ENCODE results near the gene MAGI2.

Gene MAGI2

DNA sequence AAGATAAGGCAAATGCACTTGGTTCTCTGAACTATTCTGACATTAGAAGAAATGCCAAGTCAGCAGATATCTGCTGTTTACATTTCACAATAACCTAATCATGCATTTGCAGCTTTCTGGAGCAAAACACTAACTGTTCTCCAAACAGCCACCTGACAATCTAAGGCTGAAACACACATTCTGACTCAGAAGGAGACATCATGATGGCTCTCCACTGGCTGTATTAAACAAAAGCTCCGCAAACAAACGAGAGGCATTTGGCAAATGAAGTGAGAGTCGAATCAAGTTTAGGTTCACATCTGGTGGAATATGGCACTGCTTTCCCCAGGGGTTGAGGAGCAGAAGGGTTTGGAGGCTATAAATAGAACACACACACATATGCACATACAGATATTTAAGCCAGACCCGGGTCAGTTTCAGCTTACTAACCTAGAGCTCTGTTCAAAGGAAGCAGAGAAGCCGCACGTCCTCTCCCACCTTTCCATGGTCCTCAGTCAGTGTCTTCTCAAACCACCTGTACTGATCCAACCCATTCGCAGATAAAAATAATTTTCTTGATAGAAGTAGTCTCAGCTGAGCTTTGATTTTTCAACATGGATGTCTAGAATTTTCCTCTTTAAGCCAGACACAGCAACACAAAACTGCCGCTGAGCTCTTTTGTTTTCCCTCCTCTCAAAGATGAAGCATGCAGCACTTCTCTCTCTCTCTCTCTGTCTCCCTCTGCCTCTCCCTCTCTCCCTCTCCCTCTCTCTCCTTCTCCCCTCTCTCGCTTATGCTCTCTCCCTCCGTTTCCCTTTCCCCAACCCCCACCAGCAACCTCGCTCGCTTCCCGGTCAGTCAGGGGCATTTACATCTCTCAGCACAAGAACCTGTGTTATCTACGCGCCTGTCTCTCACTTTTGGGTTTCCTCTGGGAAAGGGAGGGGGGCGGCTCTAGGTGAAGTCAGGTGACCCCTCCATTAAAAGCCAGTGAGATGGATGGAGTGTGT lies 682.8 kb downstream of the MAGI2 start:
- peak; percentile 39 for DNase-seq

DNA sequence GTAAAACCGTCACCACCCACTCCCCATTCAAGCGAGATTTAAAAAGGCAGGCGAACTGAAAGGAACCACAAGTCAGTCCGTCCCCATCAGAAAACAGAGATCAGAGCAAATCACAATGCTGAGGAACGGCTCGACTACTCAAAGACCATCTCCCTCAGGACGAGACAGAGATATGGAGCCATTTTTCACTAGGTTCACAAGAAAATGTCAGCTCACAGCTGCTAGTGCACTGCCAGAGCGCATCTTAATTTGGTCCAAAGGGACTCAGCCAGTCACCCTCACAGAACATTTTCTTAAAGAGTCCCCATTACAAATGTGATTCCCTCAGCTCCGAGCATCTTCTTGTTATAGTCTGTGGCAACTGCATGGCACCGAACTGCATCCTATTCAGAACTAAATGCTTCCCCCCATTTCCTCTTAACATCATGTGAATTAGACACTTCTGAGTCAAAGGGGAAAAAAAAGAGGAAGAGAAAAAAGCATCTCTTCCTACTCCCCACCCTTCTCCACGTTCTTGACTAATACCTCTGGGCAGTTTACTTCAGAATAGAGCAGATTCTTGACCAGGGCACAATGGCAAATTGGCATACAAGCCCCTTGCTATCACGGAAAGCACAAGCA lies 683.9 kb downstream of the MAGI2 start:
- no peak for DNase-seq

DNA sequence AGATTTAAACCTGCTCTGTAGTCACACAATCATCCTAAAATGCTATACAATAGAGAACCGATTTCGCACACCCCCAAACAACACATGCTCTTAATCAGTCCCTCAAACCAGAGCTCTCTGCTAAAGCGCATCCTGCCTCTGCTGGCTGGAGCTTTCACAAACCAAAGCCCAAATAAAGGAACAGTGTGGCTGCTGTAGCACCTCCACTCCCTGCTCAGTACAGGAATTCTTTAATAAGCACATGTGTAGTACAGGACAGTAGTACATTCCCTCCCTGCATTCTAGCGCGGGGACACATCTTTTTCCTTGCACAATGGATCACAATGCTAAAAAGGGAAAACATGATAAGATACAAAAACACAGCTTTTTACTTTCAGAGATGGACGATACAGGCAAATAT lies 684.6 kb downstream of the MAGI2 start:
- DNase-seq: no peak

DNA sequence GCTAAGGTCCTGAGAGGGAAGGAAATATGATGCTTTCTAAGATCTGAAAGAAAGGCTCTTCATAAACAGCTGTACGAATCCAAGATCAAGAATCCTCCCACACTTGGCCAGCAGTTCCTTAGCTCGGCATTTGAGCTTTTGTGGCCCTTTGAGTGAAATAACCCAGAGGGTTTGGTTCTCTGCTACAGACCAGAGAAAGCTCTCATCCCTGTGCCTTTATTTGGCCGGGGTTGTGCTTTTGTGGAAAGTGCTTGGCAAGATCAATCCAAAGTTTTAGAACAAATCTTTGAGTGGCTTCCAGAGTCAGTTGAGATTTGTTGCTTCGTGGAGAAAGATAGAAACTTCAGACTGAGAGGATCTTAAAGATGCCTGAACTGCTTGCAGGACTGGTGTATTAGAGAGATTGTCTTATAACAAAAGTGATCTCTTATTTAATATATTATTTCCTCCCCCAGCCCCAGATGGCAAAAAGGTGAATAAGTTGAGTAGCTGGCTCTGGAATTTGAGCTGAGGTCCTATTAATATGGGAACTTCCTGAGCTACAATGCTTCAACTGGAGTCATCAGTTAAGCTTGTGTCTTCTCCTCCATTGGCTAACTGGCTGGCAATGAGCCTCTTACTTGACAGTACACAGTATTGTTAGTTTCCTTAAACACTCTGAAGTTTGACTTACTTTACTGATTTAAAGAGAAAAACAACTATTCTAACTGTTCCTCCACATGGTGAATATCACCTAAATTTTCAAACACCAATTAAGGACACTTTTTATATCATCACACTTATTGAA lies 687.3 kb downstream of the MAGI2 start:
- DNase-seq: no peak

DNA sequence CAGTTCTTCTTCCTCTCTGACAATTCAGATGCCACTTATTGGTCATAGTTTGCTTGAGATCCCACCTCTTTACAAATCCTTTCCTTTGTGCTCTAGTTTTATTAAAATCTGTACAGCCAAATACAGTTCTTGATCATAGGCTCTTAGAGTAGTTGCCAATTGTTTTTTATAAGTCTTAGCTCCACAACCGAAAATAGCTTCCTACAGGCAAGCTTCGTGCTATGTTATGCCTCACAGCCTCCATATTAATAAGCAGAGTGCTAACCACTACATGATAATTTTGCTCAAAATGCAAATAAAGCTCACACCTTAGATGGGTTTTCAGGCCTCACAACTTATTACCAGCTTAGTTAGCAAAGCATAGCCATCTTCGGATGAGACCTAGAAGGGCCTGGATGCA lies 688.9 kb downstream of the MAGI2 start:
- no peak for DNase-seq

DNA sequence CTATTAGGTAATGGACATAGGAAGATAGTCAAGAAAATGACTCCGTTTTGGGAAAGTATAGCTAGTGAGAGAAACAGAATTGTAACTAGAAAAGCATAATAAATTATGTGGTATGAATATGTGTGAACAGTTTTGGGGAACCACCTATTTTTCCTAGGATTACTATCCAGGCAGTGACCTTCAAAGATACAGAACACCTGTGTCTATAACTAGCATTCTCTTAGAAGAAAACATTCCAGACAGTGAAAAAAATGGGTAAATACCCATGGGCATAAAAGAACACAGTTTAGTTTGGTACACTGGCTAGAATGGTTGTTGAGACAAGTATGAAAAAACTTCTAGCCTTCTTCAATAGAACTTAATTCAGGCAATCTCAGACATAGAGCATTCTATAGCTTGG lies 690.8 kb downstream of the MAGI2 start:
- DNase-seq: no peak

DNA sequence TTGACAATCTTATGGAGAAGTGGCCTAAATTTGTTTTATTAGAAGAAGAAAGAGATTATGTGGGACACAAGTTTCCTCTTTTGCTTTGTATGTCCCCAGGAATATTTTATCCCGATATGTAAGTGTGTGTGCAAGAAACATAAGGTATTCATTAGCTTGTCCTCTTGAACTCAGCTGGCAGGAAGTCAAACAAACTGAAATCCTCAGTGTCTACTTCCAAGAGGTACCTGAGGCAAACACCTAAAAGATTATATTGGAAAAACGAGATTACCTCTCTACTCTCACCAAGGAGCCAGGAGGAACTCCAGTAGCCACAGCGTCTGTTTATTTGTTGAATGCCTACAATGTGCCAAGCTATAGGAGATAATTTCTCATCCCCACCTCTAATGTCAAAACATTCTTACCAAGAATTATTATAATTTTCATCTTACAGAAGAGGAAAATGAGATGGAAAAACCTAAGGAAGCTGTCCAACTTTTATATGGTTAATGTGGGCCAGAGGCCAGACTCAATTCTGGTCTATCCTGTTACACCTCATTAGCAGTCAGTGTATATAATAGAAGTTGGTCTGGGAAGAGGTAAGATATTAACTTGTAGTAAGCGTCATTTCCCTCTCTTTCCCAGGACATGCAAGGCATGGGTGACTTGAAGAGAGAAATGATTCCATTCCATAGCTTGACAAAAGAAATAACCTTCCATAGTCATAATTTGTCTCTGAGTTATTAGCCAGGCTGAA lies 692.7 kb downstream of the MAGI2 start:
- no peak for DNase-seq

DNA sequence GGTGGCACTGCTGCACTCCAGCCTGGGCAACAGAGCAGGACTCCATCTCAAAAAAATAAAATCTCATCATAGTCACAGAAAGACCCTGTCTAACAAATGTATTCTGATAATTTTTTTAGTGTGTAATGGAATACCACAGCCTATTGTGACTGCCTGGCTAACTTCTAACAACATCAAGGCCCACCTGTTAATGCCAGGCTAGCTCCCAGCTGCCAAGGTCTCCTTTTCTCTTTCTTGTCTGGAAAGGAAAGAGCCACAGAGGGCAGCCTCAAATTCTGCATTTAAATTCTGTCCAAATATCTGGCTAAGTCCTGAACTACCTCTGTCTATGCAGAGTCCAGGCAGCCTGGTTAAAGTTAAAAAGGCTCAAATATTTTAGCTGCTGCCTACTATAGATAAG lies 700.9 kb downstream of the MAGI2 start:
- no peak for DNase-seq

DNA sequence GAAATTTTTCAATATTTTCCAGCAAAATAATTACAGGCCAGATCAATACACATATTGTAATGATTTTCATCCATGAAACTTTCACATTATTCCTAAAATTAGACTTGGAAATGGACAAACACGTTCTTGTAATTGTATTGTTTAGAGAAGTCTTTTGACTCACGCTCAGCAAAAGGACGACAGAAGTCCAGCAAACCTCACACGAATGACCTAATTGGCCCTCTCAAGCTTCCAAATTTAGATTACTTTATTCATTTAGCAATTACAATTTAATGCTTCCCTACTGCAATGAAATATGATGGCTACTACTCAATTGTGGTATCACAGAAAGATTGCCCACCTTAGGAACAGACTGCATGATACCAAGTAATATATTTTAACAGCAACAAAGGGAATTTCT lies 702.2 kb downstream of the MAGI2 start:
- no peak for DNase-seq

DNA sequence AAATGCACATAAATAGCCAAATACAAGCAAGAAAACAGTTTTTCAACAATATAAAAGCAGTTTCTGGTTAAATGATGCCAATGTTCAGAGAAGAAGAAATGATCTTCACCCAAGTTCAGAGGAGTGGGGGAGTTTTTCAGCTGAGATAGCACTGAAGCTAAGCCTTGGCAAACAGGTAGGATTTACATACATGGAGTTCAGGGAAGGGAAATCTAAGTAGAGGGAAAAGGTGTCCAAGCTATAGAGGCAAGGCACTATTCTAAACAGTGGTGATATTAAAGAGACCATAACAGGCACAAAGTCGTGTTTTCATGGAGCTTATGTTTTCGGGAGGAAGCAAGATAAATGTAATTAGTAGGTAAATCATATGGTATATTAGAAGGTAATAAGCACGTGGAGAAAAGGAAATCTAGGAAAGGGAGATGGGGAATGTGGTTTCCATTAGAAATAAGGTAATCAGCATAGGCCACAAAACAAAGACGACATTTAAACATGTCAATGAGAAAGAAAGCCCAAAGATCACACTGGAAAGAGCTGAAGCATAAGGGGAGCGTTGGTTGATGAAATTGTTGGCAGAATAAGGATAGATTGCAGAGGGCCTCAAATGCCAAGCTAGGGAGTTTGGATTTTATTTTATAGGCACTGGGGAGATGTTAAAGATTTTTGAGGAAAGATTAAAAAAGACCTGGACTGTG lies 704.3 kb downstream of the MAGI2 start:
- no peak for DNase-seq

DNA sequence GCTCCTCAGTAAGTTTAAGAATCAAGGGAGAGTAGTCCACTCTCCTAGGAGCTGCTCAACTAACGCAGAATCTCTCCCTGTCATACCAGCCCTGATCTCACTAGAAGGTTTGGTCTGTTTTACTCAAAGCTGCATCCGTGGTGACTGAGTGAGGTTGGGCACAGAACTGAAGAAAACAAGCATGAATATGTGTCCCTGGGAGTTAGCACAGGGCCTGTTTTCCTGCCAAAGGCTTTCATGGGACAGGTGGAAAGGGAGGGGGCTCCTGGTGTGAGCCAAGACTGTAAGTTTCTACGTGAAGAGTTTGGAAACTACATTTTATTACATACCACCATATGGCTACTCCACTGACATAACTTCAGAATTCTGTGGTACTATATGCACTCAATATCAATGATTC lies 705.9 kb downstream of the MAGI2 start:
- no peak for DNase-seq

DNA sequence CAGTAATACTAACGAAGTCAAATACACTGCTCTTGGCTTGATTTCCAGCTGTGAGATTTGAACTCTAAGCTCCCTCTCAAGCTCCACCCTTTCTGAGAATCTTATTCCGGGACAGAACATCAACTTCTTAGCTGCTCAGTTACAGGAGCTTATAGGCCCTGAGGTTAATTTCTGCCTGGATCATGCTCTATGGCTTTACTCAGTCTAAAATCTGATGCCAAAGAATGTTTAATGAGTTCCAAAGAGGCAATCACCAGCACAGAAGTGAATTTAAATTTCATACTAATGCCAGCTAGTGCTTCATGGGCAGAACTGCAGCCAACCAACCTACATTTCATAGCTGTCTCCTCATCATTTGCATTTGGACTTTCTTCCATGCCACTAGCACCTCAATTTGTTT lies 707.2 kb downstream of the MAGI2 start:
- no peak for DNase-seq

DNA sequence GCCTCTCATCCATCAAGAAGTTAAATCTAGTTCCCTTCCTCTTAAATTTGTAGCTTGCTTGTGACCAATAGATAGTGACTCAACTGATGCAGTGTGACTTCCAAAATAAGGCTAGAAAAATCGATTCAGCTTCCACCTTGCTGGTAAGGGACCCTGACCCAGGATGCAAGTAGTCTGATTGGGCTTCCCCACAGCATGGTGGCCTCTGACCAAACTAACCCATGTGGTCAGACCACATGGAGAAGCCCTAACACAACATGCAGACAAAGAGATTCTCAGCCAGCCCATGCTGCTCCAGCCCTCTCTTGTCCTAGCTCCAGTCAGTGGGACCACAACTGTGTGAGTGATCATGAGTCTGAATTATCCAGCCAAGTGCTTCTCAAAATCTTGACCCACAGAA lies 710.8 kb downstream of the MAGI2 start:
- no peak for DNase-seq

DNA sequence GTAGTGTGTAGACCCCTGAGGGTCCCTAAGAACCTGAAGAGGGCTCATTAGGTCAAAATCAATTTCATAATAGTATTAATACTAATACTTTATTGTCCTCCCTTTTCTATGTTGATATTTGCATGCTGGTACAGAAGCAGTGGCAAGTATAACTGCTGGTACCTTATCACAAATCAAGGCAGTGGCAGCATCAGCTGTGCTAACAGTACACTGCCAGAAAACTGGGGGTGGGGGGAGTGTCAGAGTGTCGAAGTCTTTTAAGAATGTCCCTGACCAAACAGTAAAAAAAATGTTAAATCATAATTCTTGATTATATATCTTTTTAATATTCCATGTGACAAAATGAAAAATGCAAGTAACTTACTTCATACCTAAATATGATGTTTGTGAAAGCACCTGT lies 716.9 kb downstream of the MAGI2 start:
- DNase-seq: no peak

DNA sequence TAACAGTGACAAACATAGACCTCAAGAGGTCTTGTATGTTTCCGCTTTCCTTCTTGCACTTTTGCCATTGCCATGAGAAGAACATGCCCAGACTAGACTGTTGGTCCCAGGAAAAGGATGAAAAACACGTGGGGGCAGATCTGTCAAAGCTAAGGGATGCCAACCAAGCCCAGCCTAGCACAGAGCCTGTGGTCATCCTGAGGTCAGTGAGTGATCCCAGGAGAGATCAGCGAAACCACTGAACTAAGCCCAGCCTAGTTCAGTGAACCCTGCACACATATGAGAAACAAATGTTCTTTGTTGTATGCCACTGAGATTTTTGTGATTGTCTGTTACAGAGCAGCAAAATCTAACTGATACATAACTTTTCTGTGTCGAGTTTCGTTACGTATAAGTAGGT lies 718.8 kb downstream of the MAGI2 start:
- DNase-seq: no peak

DNA sequence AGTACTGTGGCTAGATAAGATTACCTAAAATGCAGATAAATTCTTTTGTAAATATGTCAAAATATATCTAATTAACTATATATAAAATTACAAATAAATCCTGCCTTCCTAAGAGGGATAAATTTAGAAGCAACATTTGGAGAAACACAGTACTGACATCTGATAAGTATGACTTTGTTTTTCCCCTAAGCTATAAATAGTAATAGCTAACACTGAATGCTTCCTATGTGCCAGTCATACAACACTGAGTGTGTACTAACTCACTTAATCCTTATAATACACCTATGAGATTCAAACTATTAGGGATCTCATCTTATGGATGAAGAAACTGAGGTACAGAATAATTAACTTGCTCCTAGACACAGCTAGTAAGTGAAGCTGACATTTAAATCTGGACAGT lies 733.4 kb downstream of the MAGI2 start:
- no peak for DNase-seq

DNA sequence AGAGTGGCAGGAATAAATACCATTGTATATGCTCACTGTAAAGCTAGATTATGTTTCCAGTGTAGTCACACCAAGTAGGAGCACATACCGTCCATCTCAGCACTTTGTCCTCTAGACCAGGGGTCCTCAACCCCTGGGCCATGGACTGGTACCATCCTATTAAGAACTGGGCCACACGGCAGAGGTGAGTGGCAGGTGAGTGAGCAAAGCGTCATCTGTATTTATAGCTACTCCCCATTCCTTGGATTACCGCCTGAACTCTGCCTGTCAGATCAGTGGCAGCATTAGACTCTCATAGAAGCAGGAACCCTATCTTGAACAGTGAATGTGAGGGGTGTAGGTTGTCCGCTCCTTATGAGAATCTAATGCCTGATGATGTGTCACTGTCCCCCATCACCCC lies 735.3 kb downstream of the MAGI2 start:
- DNase-seq: no peak

DNA sequence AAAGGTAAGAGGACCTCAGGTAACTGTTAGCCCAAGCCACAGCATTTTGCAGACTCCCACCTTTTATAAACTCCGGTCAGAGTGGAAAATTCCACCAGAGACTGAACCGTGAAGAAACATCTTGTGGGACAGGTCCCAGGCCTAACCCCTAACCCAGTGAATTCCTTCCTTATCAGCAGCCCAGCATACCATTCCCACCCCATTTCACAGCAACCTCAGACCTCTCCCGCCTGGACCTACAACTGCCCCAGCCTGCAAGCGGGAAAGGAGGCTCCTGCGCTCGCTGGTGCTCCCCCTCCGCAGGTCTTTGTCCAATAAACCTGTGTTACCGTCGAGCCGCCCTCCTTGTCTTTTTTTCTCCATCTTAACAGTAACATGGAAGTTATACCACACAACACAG lies 736.6 kb downstream of the MAGI2 start:
- DNase-seq: no peak

DNA sequence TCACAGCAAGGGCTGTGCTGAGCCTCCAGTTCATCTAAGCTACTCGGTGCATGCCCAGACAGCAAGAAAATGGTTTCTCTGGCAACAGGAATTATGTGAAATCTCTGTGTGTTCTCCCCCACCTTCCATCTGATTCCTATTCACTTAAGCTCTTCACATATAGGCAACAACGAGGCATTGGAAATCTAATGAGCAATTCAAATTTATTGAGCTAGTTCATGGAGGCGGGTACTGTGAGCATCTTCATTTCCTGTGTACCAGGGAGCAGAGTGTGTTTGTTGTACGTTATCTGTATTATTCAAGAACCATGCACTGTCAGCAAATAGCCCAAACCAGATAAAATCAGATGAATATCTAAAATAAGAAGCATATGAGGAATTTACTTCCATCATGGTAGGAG lies 739.1 kb downstream of the MAGI2 start:
- DNase-seq: no peak

DNA sequence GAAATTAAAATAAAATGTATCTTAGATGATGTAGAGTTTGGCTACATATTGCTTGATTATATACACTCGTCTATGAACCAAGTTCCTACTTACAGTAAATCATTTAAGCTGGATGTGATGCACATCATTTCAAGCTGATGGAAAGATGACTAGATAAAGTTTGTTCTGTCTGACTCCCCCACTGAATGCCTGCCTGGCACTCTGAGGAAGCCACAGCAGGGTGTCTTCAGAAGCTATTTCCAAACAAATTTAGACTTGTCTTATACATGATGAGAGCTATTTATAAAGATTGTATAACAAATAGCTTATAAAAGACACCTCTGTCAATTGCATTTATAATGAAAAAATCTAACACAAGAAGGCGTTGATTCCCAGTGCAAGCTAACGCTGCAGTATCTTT lies 741.4 kb downstream of the MAGI2 start:
- no peak for DNase-seq

DNA sequence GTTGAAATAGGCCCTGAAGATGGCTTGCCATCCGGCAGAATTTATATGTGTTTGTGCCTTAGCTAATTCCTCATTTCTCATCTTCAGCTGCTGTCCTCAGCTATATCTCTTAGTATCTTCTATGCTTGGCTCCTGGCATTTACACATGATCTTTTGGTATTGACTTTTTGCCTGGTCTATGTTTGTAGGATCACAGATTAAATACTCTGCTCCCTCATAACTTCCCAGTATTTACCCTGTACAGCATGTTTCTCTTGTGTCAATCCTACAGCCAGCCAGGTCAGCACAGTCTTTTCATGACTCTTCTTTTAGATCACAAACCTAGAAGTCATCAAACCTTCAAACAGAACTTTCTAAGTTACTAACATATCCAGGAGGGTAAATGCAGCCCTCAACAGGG lies 743.8 kb downstream of the MAGI2 start:
- no peak for DNase-seq

DNA sequence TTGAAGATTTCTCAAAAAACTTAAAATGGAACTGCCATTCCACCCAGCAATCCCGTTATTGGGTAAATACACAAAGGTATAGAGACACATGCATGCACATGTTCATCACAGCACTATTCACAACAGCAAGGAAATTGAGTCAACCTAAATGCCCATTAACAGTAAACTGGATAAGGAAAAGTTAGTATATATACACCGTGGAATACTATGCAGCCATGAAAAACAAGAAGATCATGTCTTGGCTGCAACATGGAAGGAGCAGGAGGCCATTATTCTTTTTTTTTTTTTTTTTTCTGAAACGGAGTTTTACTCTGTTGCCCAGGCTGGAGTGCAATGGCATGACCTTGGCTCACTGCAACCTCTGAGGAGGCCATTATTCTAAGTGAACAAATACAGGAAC lies 749.0 kb downstream of the MAGI2 start:
- DNase-seq: no peak
